Measurements from ENCODE around the gene KRTAP10-2. TPM values are rescaled to one million over a fixed set of nuclear protein-coding genes. Genes with fewer than 3 reads are reported as not detected.

Gene KRTAP10-2
- total RNA-seq, 1 experiment from 2014 or later = not detected

DNA sequence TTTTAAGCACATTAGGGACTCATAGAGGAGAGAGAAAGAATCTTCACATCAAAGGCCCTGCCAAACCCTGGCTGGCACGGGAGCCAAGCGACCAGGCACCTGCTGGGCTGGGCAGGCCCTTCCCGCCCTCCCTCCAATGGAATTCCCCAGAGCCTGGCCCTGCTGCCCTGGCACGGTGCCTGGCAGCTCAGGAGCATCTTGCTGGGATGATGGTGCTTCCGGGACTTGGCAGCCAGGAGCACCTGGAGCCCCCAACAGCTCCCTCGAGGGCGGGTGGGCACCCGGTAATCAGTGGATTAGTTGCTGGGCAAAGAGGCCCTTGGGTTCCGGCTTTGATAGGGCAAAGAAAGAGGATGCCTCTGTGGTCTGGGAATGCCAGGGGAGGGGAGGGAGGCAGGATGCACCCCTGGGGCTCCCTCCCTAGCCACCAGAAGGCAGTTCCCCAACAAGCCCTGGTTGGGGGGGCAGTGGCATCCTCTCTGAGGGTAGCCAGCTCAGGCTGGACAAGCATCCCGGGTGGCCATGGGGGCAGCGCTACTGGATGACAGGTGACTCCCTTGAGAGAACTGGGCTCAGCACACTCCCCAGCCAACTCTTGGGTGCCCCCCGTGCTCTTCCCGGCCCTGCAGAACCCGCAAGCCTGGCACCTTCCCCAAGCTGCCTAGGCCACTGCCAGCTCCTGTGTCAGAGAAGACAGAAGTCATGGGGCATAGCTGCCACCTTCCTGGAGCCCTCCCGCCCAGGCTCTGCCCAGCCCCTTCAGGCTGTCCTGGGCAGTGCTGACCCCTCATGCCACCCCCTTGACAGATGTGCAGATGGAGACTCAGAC is 37.7 kb downstream of the KRTAP10-2 start:
- Histone ChIP-seq H4K20me1 (ENCODE audit: control insufficient read depth, insufficient read depth, insufficient read length) (no peaks in the 10 kb centered on the region), H3K79me2 (ENCODE audit: insufficient read depth, low read length) (no peaks in the 10 kb centered on the region), H3K4me2 (ENCODE audit: insufficient read depth, insufficient read length, low read length) (no peak overlapping the region), H3K79me1 (ENCODE audit: insufficient read depth, low read depth, low read length, poor library complexity, severe bottlenecking) (no peaks in the 10 kb centered on the region), H3K4ac (ENCODE audit: low read depth, low read length) (no peak overlapping the region), H2AFZ (ENCODE audit: low read length) (no peak overlapping the region), H3K4me1 (ENCODE audit: insufficient read depth, low read length) (no peaks in the 10 kb centered on the region), H4K8ac (replicated peaks; ENCODE audit: insufficient read length, low read depth, low read length) (no peak overlapping the region), H2BK20ac (ENCODE audit: low read depth, low read length, poor library complexity, severe bottlenecking) (no peak overlapping the region), H3K27ac (ENCODE audit: insufficient read length, low read depth, low read length) (no peak overlapping the region), H2BK12ac (ENCODE audit: insufficient read length, low read depth, low read length) (no peak overlapping the region), H3K9me3 (ENCODE audit: control insufficient read depth, low read depth, low read length) (no peaks in the 10 kb centered on the region), H2BK15ac (ENCODE audit: low read depth, low read length) (no peak overlapping the region), H3K9ac (ENCODE audit: extremely low read depth, insufficient read length, low read length) (no peak overlapping the region), H3K23ac (ENCODE audit: insufficient read length, low read depth, low read length) (no peak overlapping the region), H3T11ph (ENCODE audit: low read length) (no peak overlapping the region), H2AK5ac (ENCODE audit: insufficient read length, low read length) (no peak overlapping the region), H3K27me3 (ENCODE audit: insufficient read depth, low read length) (no peaks in the 10 kb centered on the region), H3K14ac (ENCODE audit: insufficient read depth, low read length) (no peak overlapping the region), H2BK5ac (ENCODE audit: insufficient read length, low read length) (no peak overlapping the region), H3K23me2 (ENCODE audit: insufficient read length, low read depth, low read length, poor library complexity, severe bottlenecking) (no peaks in the 10 kb centered on the region), H3K18ac (ENCODE audit: insufficient read length, low read depth, low read length) (no peak overlapping the region), H4K91ac (ENCODE audit: insufficient read length, low read depth, low read length) (no peak overlapping the region), H3K56ac (ENCODE audit: insufficient read length, low read depth, low read length) (no peak overlapping the region), H2BK120ac (ENCODE audit: low read depth, low read length, poor library complexity, severe bottlenecking) (no peak overlapping the region), H4K5ac (ENCODE audit: insufficient read length, low read depth, low read length) (no peak overlapping the region)
- Mint-ChIP-seq H3K27ac (no peak overlapping the region), H3K9me3 (no peaks in the 10 kb centered on the region), H3K36me3 (ENCODE audit: insufficient read depth in 1 of 3, low read depth in 3 of 3) (peaks cover 0 to 10% (median 3%) of the 10 kb centered on the region in 3 experiments; a peak in 5 of 7 replicates), H3K27me3 (ENCODE audit: low read depth) (peaks cover 3% of the 10 kb centered on the region), H3K4me3 (no peak overlapping the region), H3K4me1 (peaks cover 0 to 12% of the 10 kb centered on the region in 2 experiments; a peak in 2 of 4 replicates)
- no CpG with 5 or more reads among the region's 15 CpGs for WGBS (ENCODE audit: extremely low coverage, insufficient read length, low lambda C conversion rate)
- TF ChIP-seq CTCF (conservative IDR thresholded peaks at IDR 0.05) = no peak
- DNase-seq = no peak
